ENCODE data around the gene CCL17.
A peak's percentile ranks its signal among the peaks of the same experiment; 100 is the strongest.
"Not testable (repeated sequence)": the region's sequence is repeated elsewhere in the genome, so short reads cannot be mapped to it uniquely, and the experiment has no call there.

Gene CCL17

DNA sequence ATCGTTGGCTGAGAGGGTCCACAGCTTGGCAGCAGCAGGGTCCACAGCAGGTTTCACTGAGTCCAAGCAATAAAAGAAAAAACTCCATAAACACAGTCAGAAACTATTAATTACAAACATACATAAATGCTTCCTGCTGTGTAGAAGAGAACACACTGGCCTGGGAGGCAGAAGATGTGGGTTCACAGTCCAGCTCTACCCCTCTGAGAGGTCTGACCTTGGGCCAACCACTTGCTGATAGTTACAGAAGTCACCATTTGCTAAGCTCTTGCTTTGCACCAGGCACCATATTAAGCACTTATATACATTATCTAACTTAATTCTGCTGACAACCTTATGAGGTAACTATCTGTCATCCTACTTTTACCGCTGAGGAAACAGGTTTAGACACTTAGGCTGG is 27.9 kb downstream of the CCL17 start:
- no peak for DNase-seq (ENCODE audit: low read depth)

- no peak for DNase-seq (ENCODE audit: low read depth)
Measured at GRCh38 chr16:57432989-57433388, 28.4 kb downstream of the CCL17 start.

DNA sequence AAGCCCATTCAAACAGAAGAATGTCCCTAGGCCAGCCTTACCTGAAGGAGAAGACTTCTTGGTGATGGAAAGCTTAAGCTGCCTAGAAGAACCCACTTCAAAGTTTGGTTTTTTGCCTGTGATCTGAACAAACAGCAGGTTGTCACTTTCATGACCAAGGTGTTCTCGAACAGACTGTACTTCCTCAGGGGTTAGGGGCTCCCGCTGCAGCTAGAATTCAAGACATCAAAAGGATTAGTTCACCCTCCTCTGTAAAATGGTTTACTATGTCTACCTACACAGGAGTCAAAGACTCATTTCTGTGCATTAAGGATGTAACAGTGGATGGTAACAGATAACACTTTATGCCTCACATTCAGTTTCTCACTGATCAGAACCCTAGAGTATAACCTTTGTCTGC is 29.4 kb downstream of the CCL17 start:
- DNase-seq (ENCODE audit: low read depth), result no peak

- no peak for DNase-seq (ENCODE audit: low read depth)
Measured at GRCh38 chr16:57435838-57436237, 31.3 kb downstream of the CCL17 start.

DNA sequence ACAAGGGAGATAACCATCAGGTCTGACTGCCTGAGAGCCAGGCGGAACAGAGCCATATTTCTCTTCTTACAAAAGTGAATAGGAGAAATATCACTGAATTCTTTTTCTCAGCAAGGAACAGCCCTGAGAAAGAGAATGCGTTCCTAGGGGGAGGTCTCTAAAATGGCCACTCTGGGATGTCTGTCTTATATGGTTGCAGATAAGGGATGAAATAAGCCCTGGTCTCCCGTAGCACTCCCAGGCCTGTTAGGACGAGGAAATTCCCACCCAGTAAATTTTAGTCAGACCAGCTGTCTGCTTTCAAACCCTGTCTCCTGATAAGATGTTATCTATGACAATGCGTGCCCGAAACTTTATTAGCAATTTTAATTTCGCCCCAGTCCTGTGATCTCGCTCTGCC is 35.4 kb downstream of the CCL17 start:
- DNase-seq (ENCODE audit: low read depth), result not testable (repeated sequence)

- not testable (repeated sequence) for DNase-seq (ENCODE audit: low read depth)
Measured at GRCh38 chr16:57440551-57440950, 36.0 kb downstream of the CCL17 start.

DNA sequence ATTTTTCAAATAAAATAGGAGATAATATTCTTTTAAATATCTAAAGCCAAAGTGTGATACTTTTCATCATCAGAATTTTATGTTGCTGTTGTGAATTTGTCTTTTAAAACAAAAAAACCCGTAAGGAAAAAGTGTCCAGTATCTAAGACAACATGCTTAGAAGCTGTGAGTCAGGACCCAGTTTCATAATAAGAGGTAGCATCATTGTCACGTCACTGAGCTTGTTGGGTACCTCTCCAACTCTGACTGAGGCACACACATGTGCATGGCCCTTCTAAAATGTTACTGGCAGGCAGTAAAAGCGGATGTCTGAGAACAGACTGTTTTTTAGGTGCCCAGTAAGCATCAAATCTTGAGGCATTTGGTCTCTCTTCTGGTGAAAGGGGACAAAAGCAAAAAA is 40.1 kb downstream of the CCL17 start:
- peak; percentile 45 for DNase-seq (ENCODE audit: low read depth)

DNA sequence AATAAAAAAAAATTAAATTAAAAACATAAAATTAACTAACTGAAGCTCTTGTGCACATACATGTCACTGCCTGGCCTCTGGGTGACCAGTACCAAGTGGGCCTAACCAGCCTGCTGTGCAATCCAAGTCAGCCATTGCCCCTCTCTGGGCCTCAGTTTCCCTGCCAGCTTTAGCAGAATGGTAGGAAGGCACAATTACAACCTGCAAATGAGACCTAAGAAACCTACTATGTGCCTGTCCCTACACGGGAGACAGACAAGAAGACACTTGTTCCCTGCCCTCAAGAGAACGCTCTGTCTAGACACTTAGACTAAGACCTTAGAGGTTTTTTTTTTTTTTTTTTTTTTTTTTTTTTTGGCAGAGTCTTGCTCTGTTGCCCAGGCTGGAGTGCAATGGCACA is 40.9 kb downstream of the CCL17 start:
- DNase-seq (ENCODE audit: low read depth), result no peak

DNA sequence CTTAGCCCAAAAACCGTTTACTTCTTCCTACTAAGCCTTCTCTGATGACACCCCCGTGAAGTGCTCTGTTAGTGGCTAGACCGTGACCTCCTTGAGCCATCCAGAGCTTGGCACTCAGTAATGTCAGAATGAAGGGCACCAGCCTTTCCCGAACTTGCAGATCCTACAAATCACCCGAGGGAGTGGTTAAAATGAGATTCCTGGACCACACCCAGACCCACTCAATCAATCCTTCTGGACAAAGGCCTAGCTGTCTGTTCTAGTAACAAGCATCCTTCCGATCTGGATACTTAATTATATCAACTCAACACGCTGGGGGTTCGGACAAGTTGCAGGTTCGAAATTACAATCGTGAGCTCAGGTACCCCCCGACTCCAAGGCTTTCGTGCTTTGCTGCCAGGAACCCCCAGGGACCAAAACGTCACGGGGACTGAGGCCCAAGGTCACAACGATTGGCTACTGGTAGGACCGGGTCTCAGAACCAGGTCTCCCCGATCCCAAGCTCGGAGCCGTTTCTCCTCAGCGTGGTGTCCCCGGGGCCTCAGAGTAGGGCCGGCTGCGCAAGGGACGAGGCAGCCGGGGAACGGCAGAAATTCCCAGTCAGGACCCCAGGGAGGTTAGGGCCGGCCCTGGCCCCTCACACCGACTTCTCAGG is 42.1 kb downstream of the CCL17 start:
- peak; percentile 23 for DNase-seq (ENCODE audit: low read depth)

GRCh38 chr16:57447186-57447962 is 42.8 kb downstream of the CCL17 start, which contains the start of the genes CIAPIN1 and COQ9:
TSS of gene CIAPIN1 (minus strand) at chr16:57447385. CDS start at chr16:57440928, 6,457 bp downstream.
TSS of gene COQ9 (plus strand) at chr16:57447479. CDS start at chr16:57447506, 27 bp downstream.
- peak; percentile 88 for DNase-seq (ENCODE audit: low read depth)

- DNase-seq (ENCODE audit: low read depth), result peak; percentile 35
Measured at GRCh38 chr16:57452021-57452420, 47.5 kb downstream of the CCL17 start.

DNA sequence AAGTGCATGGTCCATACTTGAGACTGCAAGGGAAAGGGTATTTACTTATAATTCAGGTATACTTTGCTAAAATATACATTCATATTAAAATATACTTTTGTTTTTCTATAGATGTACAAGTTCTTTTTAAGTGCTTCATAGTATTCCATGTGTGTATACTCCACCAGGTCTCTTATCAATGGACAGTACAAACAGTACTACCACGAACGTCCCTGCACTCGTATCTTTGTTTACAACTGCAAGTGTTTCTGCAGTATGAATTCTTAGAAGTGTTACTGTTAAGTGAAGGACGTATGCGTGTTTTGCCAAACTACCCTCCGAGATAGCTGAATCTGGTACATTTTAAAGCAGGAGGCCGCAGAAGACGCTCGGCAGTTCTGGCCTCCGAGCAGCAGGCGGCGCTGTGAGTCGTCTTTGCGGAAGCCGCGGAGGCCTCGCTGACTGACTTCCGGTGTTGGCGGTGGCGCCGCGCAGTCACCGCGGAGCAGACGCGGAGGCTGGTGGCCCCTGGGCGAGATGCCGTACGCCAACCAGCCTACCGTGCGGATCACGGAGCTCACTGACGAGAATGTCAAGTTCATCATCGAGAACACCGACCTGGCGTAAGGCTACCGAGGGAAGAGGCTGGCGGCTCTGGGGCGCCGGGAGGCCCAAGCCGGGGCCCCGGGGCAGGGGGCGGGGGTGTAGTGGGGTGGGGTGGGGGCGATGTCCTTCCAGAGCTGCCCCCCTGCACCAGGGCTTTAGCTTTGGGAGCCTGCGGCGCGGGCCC is 57.8 kb downstream of the CCL17 start, which contains the start of gene POLR2C:
Gene POLR2C (plus strand): TSS at position 471 of the 769 bp plus-strand sequence. CDS start 46 bp downstream, at position 517.
- peak; percentile 76 for DNase-seq (ENCODE audit: low read depth)

DNA sequence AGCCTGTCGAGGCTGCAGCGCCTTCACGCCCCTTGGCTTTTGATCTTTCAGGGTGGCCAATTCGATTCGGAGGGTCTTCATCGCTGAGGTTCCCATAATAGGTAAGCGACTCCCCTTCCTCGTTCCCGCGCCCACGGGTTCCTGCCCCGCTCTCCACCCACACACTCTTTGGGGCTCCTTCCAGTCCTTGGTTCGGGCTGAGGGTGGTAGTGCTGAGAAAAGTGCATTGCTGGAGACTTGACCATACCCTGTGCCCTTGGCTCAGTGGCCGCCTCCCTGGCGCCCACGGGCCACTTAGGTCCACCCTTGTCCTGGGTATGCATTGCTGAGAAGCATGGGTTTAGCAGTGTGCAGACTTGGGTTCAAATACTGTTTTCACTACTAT is 58.4 kb downstream of the CCL17 start:
- DNase-seq (ENCODE audit: low read depth), result no peak

DNA sequence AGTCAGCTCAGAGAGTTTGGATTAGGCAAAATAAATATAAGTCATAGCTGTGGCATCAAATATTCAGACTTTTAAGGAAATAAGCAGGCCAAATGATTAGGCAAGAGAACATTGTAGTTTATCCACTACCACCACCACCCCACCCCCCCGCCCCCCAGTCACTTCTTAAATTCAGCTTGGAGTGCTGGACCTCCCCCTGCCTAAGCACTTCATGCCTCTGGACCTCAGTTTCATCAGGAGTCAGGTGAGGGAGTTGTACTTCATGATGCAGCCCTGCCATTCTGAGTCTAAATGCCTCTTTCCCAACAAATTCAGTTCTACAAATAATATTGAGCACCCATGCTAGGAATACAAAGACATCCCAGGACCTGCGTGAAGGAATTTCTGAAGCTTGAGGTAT is 60.0 kb downstream of the CCL17 start:
- DNase-seq (ENCODE audit: low read depth), result no peak
